Measurements from ENCODE around the gene INTS1.
A peak's percentile ranks its signal among the peaks of the same experiment; 100 is the strongest.

The INTS1 gene

GRCh38 chr7:1514995-1515401 is 10.8 kb upstream of the INTS1 start:
- peaks cover 29% of the 10 kb centered on the region for H3K4me1 ChIP-seq (ENCODE audit: control insufficient read depth, insufficient read depth, low read depth, low read length)
- peak overlapping the region; percentile 24 for H4K8ac ChIP-seq (ENCODE audit: low read length)
- no peak overlapping the region for H4K91ac ChIP-seq (ENCODE audit: low read length)
- no peak overlapping the region for H2BK5ac ChIP-seq (ENCODE audit: low read depth, low read length, poor library complexity, severe bottlenecking)
- H3K9ac ChIP-seq (ENCODE audit: low read length), result no peak overlapping the region
- no peak overlapping the region for H3K4me2 ChIP-seq (ENCODE audit: low read length, poor library complexity, severe bottlenecking)
- no peak overlapping the region for H2AFZ ChIP-seq (ENCODE audit: low read depth, low read length)
- no peak overlapping the region for H3K27ac ChIP-seq (ENCODE audit: low read length, poor library complexity, severe bottlenecking)
- H3K23ac ChIP-seq (ENCODE audit: low read length in 2 of 2), result no peak overlapping the region
- WGBS, result 90% methylated on average over 4 of the region's 4 CpGs
- DNase-seq, result no peak
- no peak overlapping the region for H2BK15ac ChIP-seq (ENCODE audit: low read depth, poor library complexity, severe bottlenecking)
- H3K79me1 ChIP-seq (replicated peaks; ENCODE audit: low read length, poor library complexity, severe bottlenecking), result no peaks in the 10 kb centered on the region
- no peaks in the 10 kb centered on the region for H3K36me3 ChIP-seq (ENCODE audit: control insufficient read depth in 1 of 2, insufficient read depth in 2 of 2, low read depth in 1 of 2, low read length in 2 of 2)
- H3K4ac ChIP-seq (ENCODE audit: low read depth in 1 of 2, low read length in 2 of 2), result no peak overlapping the region
- no peak overlapping the region for H3K18ac ChIP-seq (ENCODE audit: low read depth in 1 of 2, low read length in 2 of 2)
- H3K4me3 ChIP-seq (ENCODE audit: insufficient read depth in 1 of 2, low read depth in 1 of 2, low read length in 2 of 2), result no peak overlapping the region
- no peak overlapping the region for H2BK12ac ChIP-seq (ENCODE audit: low read length in 2 of 2)
- H3K14ac ChIP-seq (ENCODE audit: low read length in 2 of 2), result no peak overlapping the region
- peaks cover 0 to 6% of the 10 kb centered on the region in 2 experiments for H3K27me3 ChIP-seq (ENCODE audit: control insufficient read depth in 1 of 2, insufficient read depth in 1 of 2, low read length in 2 of 2)
- peaks cover 7% of the 10 kb centered on the region for H3K9me3 ChIP-seq (ENCODE audit: control insufficient read depth, low read length)
- H2AK5ac ChIP-seq (ENCODE audit: low read length, severe bottlenecking), result no peak overlapping the region
- no peak overlapping the region for H2BK120ac ChIP-seq (ENCODE audit: low read depth, low read length)

- no peak overlapping the region for H3K14ac ChIP-seq (ENCODE audit: low read length in 2 of 2)
- H2BK5ac ChIP-seq (ENCODE audit: low read depth, low read length, poor library complexity, severe bottlenecking), result no peak overlapping the region
- H2AFZ ChIP-seq (ENCODE audit: low read depth, low read length), result no peak overlapping the region
- no peak overlapping the region for H2BK120ac ChIP-seq (ENCODE audit: low read depth, low read length)
- H3K9ac ChIP-seq (ENCODE audit: low read length), result no peak overlapping the region
- H2BK12ac ChIP-seq (ENCODE audit: low read length in 2 of 2), result no peak overlapping the region
- no peak overlapping the region for H4K91ac ChIP-seq (ENCODE audit: low read length)
- H3K4me2 ChIP-seq (ENCODE audit: low read length, poor library complexity, severe bottlenecking), result no peak overlapping the region
- no peak overlapping the region for H2AK5ac ChIP-seq (ENCODE audit: low read length, severe bottlenecking)
- 82% methylated on average over 12 of the region's 12 CpGs for WGBS
- H2BK15ac ChIP-seq (ENCODE audit: low read depth, poor library complexity, severe bottlenecking), result no peak overlapping the region
- H4K8ac ChIP-seq (ENCODE audit: low read length), result no peak overlapping the region
- no peak overlapping the region for H3K23ac ChIP-seq (ENCODE audit: low read length in 2 of 2)
- no peak overlapping the region for H3K18ac ChIP-seq (ENCODE audit: low read depth in 1 of 2, low read length in 2 of 2)
- H3K79me1 ChIP-seq (replicated peaks; ENCODE audit: low read length, poor library complexity, severe bottlenecking), result no peaks in the 10 kb centered on the region
- H3K4me3 ChIP-seq (ENCODE audit: insufficient read depth in 1 of 2, low read depth in 1 of 2, low read length in 2 of 2), result no peak overlapping the region
- H3K36me3 ChIP-seq (ENCODE audit: control insufficient read depth in 1 of 2, insufficient read depth in 2 of 2, low read depth in 1 of 2, low read length in 2 of 2), result no peaks in the 10 kb centered on the region
- no peak for DNase-seq
- no peak overlapping the region for H3K27ac ChIP-seq (ENCODE audit: low read length, poor library complexity, severe bottlenecking)
- peaks cover 7% of the 10 kb centered on the region for H3K9me3 ChIP-seq (ENCODE audit: control insufficient read depth, low read length)
- H3K4me1 ChIP-seq (ENCODE audit: control insufficient read depth, insufficient read depth, low read depth, low read length), result peaks cover 29% of the 10 kb centered on the region
- peaks cover 0 to 6% of the 10 kb centered on the region in 2 experiments for H3K27me3 ChIP-seq (ENCODE audit: control insufficient read depth in 1 of 2, insufficient read depth in 1 of 2, low read length in 2 of 2)
- H3K4ac ChIP-seq (ENCODE audit: low read depth in 1 of 2, low read length in 2 of 2), result no peak overlapping the region
Observed at GRCh38 chr7:1514407-1514806, 10.2 kb upstream of the INTS1 start.

GRCh38 chr7:1513657-1514095 is 9.5 kb upstream of the INTS1 start:
- peaks cover under 1% of the 10 kb centered on the region for H3K9me3 ChIP-seq (ENCODE audit: control insufficient read depth, low read length)
- H3K36me3 ChIP-seq (ENCODE audit: control insufficient read depth in 1 of 2, insufficient read depth in 2 of 2, low read depth in 1 of 2, low read length in 2 of 2), result no peaks in the 10 kb centered on the region
- no peak overlapping the region for H3K9ac ChIP-seq (ENCODE audit: low read length)
- no peak overlapping the region for H2BK15ac ChIP-seq (ENCODE audit: low read depth, poor library complexity, severe bottlenecking)
- H2BK5ac ChIP-seq (ENCODE audit: low read depth, low read length, poor library complexity, severe bottlenecking), result peak overlapping the region; percentile 84
- H3K27ac ChIP-seq (ENCODE audit: low read length, poor library complexity, severe bottlenecking), result peak overlapping the region; percentile 50
- peak overlapping the region; percentile 88 for H4K8ac ChIP-seq (ENCODE audit: low read length)
- 74% methylated on average over 20 of the region's 20 CpGs for WGBS
- peak overlapping the region; percentile 18 to 29 for H3K4ac ChIP-seq (ENCODE audit: low read depth in 1 of 2, low read length in 2 of 2)
- H3K4me2 ChIP-seq (ENCODE audit: low read length, poor library complexity, severe bottlenecking), result peak overlapping the region; percentile 35
- H3K79me1 ChIP-seq (replicated peaks; ENCODE audit: low read length, poor library complexity, severe bottlenecking), result no peaks in the 10 kb centered on the region
- peak overlapping the region; percentile 71 for H2BK120ac ChIP-seq (ENCODE audit: low read depth, low read length)
- no peak overlapping the region for H2AFZ ChIP-seq (ENCODE audit: low read depth, low read length)
- no peak overlapping the region for H3K14ac ChIP-seq (ENCODE audit: low read length in 2 of 2)
- peaks cover 29% of the 10 kb centered on the region for H3K4me1 ChIP-seq (ENCODE audit: control insufficient read depth, insufficient read depth, low read depth, low read length)
- H3K4me3 ChIP-seq (ENCODE audit: insufficient read depth in 1 of 2, low read depth in 1 of 2, low read length in 2 of 2), result no peak overlapping the region
- no peak overlapping the region for H2AK5ac ChIP-seq (ENCODE audit: low read length, severe bottlenecking)
- H3K27me3 ChIP-seq (ENCODE audit: control insufficient read depth in 1 of 2, insufficient read depth in 1 of 2, low read length in 2 of 2), result peaks cover 0 to 6% of the 10 kb centered on the region in 2 experiments
- no peak for DNase-seq
- no peak overlapping the region for H3K23ac ChIP-seq (ENCODE audit: low read length in 2 of 2)
- peak overlapping the region in 1 of 2 experiments; percentile 32 for H2BK12ac ChIP-seq (ENCODE audit: low read length in 2 of 2)
- H3K18ac ChIP-seq (ENCODE audit: low read depth in 1 of 2, low read length in 2 of 2), result peak overlapping the region in 1 of 2 experiments; percentile 44
- H4K91ac ChIP-seq (ENCODE audit: low read length), result peak overlapping the region; percentile 9

- Histone ChIP-seq H3K14ac (ENCODE audit: low read length in 2 of 2) (no peak overlapping the region), H3K27ac (ENCODE audit: low read length, poor library complexity, severe bottlenecking) (peak overlapping the region; percentile 50), H3K27me3 (ENCODE audit: control insufficient read depth in 1 of 2, insufficient read depth in 1 of 2, low read length in 2 of 2) (peaks cover 0 to 6% of the 10 kb centered on the region in 2 experiments), H3K23ac (ENCODE audit: low read length in 2 of 2) (no peak overlapping the region), H4K91ac (ENCODE audit: low read length) (peak overlapping the region; percentile 9), H3K4me1 (ENCODE audit: control insufficient read depth, insufficient read depth, low read depth, low read length) (peaks cover 29% of the 10 kb centered on the region), H3K9me3 (ENCODE audit: control insufficient read depth, low read length) (no peaks in the 10 kb centered on the region), H3K36me3 (ENCODE audit: control insufficient read depth in 1 of 2, insufficient read depth in 2 of 2, low read depth in 1 of 2, low read length in 2 of 2) (no peaks in the 10 kb centered on the region), H2AK5ac (ENCODE audit: low read length, severe bottlenecking) (peak overlapping the region; percentile 58), H3K9ac (ENCODE audit: low read length) (no peak overlapping the region), H3K18ac (ENCODE audit: low read depth in 1 of 2, low read length in 2 of 2) (peak overlapping the region in 1 of 2 experiments; percentile 44), H3K4ac (ENCODE audit: low read depth in 1 of 2, low read length in 2 of 2) (peak overlapping the region; percentile 18 to 29), H2BK15ac (ENCODE audit: low read depth, poor library complexity, severe bottlenecking) (no peak overlapping the region), H2BK120ac (ENCODE audit: low read depth, low read length) (peak overlapping the region; percentile 71), H2BK5ac (ENCODE audit: low read depth, low read length, poor library complexity, severe bottlenecking) (peak overlapping the region; percentile 84), H4K8ac (ENCODE audit: low read length) (peak overlapping the region; percentile 88), H3K4me2 (ENCODE audit: low read length, poor library complexity, severe bottlenecking) (peak overlapping the region; percentile 35), H3K4me3 (ENCODE audit: insufficient read depth in 1 of 2, low read depth in 1 of 2, low read length in 2 of 2) (no peak overlapping the region), H2BK12ac (ENCODE audit: low read length in 2 of 2) (peak overlapping the region; percentile 12 to 32), H3K79me1 (replicated peaks; ENCODE audit: low read length, poor library complexity, severe bottlenecking) (no peaks in the 10 kb centered on the region), H2AFZ (ENCODE audit: low read depth, low read length) (no peak overlapping the region)
- peak; percentile 79 for DNase-seq
- WGBS, result 81% methylated on average over 35 of the region's 35 CpGs
Observed at GRCh38 chr7:1512781-1513656, 8.8 kb upstream of the INTS1 start.

All from mesenchymal stem cell (in vitro differentiated cells and primary cell).